BLaER1 treated with 17β-estradiol and CSF1 and Interleukin-3, amounts not matched to agents 10 nM and 100 nM (cell line): ENCODE results near the gene CPNE5.

Experiments used
- H3K27ac ChIP-seq, 11 experiments: shearing (Covaris generic); formaldehyde crosslinking; 2 replicates each; pipeline ENCODE4 v1.8.1; 2022
- H3K27me3 ChIP-seq, 11 experiments: shearing (Covaris generic); formaldehyde crosslinking; 2 replicates each; pipeline ENCODE4 v1.8.1; 2022
- H3K36me3 ChIP-seq, 11 experiments: shearing (Covaris generic); formaldehyde crosslinking; 2 replicates each; pipeline ENCODE4 v1.8.1; 2022
- H3K4me1 ChIP-seq, 10 experiments: shearing (Covaris generic); formaldehyde crosslinking; 2 replicates each; pipeline ENCODE4 v1.8.1; 2022
- H3K4me2 ChIP-seq, 11 experiments: shearing (Covaris generic); formaldehyde crosslinking; 2 replicates each; pipeline ENCODE4 v1.8.1; 2022
- H3K4me3 ChIP-seq, 10 experiments: shearing (Covaris generic); formaldehyde crosslinking; 2 replicates each; pipeline ENCODE4 v1.8.1; 2022
- H3K9ac ChIP-seq, 11 experiments: shearing (Covaris generic); formaldehyde crosslinking; 2 replicates each; pipeline ENCODE4 v1.8.1; 2022
- H3K9me3 ChIP-seq, 11 experiments: shearing (Covaris generic); formaldehyde crosslinking; replicated peaks in 1 of 11; 2 replicates each; pipeline ENCODE4 v1.8.1; 2022
- H4K20me1 ChIP-seq, 11 experiments: shearing (Covaris generic); formaldehyde crosslinking; 2 replicates each; pipeline ENCODE4 v1.8.1; 2022
- Cebpa-rat ChIP-seq, 11 experiments: shearing (Covaris generic); IDR thresholded peaks; 2 replicates each; pipeline ENCODE4 v1.8.1; 2022

The CPNE5 gene

GRCh38 chr6:36838896-36839748, at the start of gene CPNE5:
Gene CPNE5, minus strand, starts transcription at chr6:36839444. Its CDS starts 67 bp downstream, at chr6:36839377.
- Histone ChIP-seq H3K27ac (no peak within 1 kb of the TSS), H3K27me3 (peaks cover 60 to 81% (median 65%) of the 10 kb centered on the region in 11 experiments), H4K20me1 (peaks cover 0 to 38% (median 20%) of the 10 kb centered on the region in 11 experiments; a peak in 16 of 22 replicates), H3K9ac (peak within 1 kb of the TSS; percentile 29 to 73 (median 58); a peak in 17 of 22 replicates), H3K4me2 (peak within 1 kb of the TSS; percentile 86 to 96 (median 90)), H3K4me1 (peaks cover 27 to 50% (median 36%) of the 10 kb centered on the region in 10 experiments), H3K36me3 (no peaks in the 10 kb centered on the region), H3K9me3 (no peaks in the 10 kb centered on the region), H3K4me3 (peak within 1 kb of the TSS; percentile 50 to 69 (median 60))
- no peak for TF ChIP-seq Cebpa-rat (IDR thresholded peaks at IDR 0.05)

DNA sequence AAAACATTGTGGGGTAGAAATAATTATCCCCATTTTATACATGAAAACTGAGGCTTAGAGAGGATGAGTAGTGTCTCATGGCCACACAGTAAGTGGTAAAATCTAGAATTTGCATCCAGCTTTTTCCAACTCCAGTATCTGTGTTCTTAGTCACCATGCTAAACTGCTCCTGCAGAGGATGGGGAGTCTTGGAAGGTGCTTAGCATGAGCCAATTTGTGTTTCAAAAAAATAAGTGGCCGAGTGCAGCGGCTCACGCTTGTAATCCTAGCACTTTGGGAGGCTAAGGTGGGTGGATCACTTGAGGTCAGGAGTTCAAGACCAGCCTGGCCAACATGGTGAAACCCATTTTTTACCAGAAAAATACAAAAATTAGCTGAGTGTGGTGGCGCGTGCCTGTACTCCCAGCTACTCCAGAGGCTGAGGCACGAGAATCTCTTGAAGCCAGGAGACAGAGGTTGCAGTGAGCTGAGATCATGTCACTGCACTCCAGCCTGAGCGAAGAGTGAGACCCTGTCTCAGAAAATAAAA, 48.9 kb upstream of the CPNE5 start:
- Histone ChIP-seq H3K9me3 (no peaks in the 10 kb centered on the region), H3K9ac (no peak overlapping the region), H4K20me1 (peaks cover 0 to 23% (median 0%) of the 10 kb centered on the region in 11 experiments; a peak in 5 of 22 replicates), H3K27ac (no peak overlapping the region), H3K4me2 (no peak overlapping the region; a peak in 1 of 22 replicates), H3K4me1 (peaks cover 15 to 23% (median 20%) of the 10 kb centered on the region in 10 experiments), H3K4me3 (no peak overlapping the region), H3K36me3 (peaks cover 0 to 17% (median 11%) of the 10 kb centered on the region in 11 experiments; a peak in 11 of 22 replicates), H3K27me3 (no peaks in the 10 kb centered on the region)
- no peak for TF ChIP-seq Cebpa-rat (IDR thresholded peaks at IDR 0.05)

DNA sequence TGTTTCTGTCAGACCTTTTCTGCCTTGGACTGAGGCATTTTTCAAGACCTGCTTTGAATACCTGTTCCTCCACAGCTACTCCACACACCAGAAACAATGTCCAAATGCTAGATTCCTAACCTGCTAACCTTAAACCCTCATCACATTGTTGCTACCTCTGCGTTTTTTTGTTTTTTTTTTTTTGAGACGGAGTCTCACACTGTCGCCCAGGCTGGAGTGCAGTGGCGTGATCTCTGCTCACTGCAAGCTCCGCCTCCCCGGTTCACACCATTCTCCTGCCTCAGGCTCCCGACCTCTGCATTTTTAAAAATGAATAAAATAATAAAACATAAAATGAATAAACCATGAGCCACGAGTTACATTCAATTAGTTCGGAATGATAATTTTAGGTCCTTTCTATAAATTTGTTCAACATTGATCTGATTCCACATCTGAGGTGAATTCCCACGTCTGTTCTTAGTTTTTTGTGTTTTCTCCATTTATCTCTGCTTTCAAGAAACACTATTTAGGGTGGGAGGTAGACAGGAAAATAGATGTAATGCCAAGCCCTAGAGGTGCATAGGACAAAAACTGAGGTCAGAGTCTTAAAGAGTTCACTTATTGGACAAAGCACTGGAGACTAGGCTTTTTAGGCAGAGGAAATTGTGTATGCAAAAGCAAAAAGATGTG, 47.8 kb upstream of the CPNE5 start:
- Histone ChIP-seq H3K36me3 (peaks cover 0 to 6% (median 1%) of the 10 kb centered on the region in 11 experiments; a peak in 7 of 22 replicates), H3K4me2 (peak overlapping the region; percentile 76 to 94 (median 81)), H3K9ac (peak overlapping the region; percentile 79 to 90 (median 86); a peak in 18 of 22 replicates), H3K27me3 (no peaks in the 10 kb centered on the region), H3K4me1 (peaks cover 15 to 23% (median 20%) of the 10 kb centered on the region in 10 experiments), H3K4me3 (peak overlapping the region; percentile 67 to 94 (median 80); a peak in 19 of 20 replicates), H4K20me1 (peaks cover 0 to 15% (median 0%) of the 10 kb centered on the region in 11 experiments; a peak in 5 of 22 replicates), H3K9me3 (no peaks in the 10 kb centered on the region), H3K27ac (peak overlapping the region in 1 of 11 experiments; percentile 87; a peak in 1 of 22 replicates)
- no peak for TF ChIP-seq Cebpa-rat (IDR thresholded peaks at IDR 0.05)

DNA sequence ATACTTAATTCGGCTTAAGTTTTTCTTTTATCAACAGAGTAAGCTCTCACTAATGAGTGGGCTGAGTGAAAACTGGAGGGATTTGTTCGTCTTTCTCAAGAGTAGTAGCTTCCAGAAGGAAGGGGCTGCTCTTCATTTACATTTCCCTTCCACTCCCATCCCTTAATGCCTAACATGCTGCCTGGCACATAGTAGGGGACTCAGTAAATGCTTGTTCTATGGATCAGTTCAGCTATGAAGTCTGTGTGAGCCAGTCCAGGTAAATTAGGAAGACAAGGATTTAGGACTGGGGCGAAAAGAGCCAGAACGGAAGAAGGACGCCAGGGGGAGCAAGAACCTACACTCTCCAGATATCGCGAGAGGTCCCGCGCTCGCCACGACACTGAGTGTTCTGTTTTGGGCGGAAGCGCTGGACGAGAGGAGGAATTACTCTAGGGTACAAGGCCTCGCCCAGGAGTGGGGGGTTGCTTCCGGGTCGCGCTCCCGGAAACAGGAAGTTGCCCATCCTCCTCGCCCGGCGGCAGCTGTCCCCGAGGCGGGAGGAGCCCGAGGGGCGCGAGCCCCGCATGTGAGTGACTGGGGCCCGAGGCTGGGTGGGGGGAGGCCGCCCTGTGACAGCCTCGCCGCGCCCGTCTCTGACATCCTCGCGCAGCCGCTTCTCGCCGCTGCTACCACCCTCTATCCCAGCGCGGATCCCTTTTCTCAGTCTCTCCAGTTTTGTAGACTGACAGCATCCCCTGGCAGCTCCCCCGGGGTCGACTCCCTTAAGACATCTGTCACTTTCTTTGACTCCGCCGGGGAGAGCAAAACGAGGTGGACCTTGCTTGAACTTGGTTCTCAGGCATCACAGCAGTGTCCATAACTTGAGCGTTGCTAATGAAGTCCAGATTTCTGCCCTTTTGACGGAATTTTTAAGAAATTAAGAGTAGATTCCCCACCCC, 46.5 kb upstream of the CPNE5 start, which contains the start of gene C6orf89:
TSS of gene C6orf89 (plus strand) at position 492 of the 941 bp plus-strand sequence. CDS start 13,493 bp downstream, outside the sequence.
- Histone ChIP-seq H3K4me3 (peak within 1 kb of the TSS; percentile 67 to 94 (median 80)), H3K27ac (peak within 1 kb of the TSS; percentile 74 to 87 (median 83)), H3K4me2 (peak within 1 kb of the TSS; percentile 76 to 94 (median 81)), H3K27me3 (no peaks in the 10 kb centered on the region), H4K20me1 (peaks cover 0 to 7% (median 0%) of the 10 kb centered on the region in 11 experiments; a peak in 2 of 22 replicates), H3K4me1 (peaks cover 15 to 23% (median 20%) of the 10 kb centered on the region in 10 experiments), H3K9me3 (peaks cover 0 to 8% (median 4%) of the 10 kb centered on the region in 11 experiments; a peak in 10 of 22 replicates), H3K9ac (peak within 1 kb of the TSS; percentile 79 to 90 (median 86)), H3K36me3 (0 out of 22 replicates have a peak, but pooled peaks cover 0 to 4% (median 0%) of the 10 kb centered on the region in 11 experiments)
- no peak for TF ChIP-seq Cebpa-rat (IDR thresholded peaks at IDR 0.05)

DNA sequence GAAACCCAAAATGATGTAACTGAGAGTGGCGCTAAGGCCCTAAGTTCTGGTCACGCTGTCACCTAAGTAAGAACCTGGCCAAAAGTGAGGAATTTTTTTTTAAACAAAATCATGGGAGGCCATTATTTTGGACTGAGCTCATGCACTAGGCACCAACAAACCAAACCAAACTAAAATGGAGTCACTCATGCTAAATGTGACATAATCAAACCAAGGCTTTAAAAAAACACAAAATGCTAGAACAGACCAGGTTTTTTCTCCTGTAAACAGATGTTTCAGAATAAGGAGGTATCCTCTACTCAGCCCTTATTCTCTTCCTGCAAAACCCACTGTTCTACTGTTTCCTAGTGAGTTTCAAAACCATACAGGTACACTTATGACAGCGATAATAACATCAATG, 45.4 kb upstream of the CPNE5 start:
- Histone ChIP-seq H3K9me3 (peaks cover 0 to 11% (median 5%) of the 10 kb centered on the region in 11 experiments; a peak in 10 of 22 replicates), H4K20me1 (peaks cover 0 to 3% (median 0%) of the 10 kb centered on the region in 11 experiments; a peak in 2 of 22 replicates), H3K27ac (no peak overlapping the region), H3K27me3 (no peaks in the 10 kb centered on the region), H3K4me2 (peak overlapping the region in 2 of 11 experiments; percentile 63 to 67; a peak in 4 of 22 replicates), H3K9ac (no peak overlapping the region), H3K4me3 (no peak overlapping the region), H3K36me3 (no peaks in the 10 kb centered on the region), H3K4me1 (peaks cover 15 to 23% (median 20%) of the 10 kb centered on the region in 10 experiments)
- TF ChIP-seq Cebpa-rat (IDR thresholded peaks at IDR 0.05) = no peak

DNA sequence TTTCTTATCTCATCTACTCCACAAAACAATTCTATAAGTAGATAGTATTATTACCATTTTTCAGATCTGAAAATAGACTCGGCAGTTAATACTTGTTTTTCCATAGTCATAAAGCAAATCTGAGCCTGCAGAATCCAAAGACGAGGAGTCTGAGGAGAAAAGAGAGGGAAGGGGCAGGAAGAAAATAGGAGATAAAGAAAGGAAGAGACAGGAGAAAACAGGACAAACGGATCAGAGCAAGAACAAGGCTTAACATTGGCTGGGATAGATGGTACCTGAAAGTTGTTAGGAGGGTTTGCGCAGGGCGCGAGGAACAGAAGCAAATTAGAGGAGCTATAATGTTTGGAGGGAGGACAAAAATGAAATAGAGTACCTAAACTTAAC, 36.0 kb upstream of the CPNE5 start:
- Histone ChIP-seq H3K36me3 (peaks cover 9 to 25% (median 23%) of the 10 kb centered on the region in 11 experiments; a peak in 21 of 22 replicates), H4K20me1 (no peaks in the 10 kb centered on the region; a peak in 2 of 22 replicates), H3K9me3 (no peaks in the 10 kb centered on the region; a peak in 1 of 22 replicates), H3K27ac (peak overlapping the region; percentile 87 to 98 (median 95); a peak in 21 of 22 replicates), H3K4me2 (peak overlapping the region; percentile 61 to 99 (median 86)), H3K4me3 (peak overlapping the region; percentile 76 to 91 (median 82)), H3K4me1 (peaks cover 27 to 41% (median 36%) of the 10 kb centered on the region in 10 experiments), H3K9ac (peak overlapping the region; percentile 88 to 97 (median 94)), H3K27me3 (no peaks in the 10 kb centered on the region)
- no peak for TF ChIP-seq Cebpa-rat (IDR thresholded peaks at IDR 0.05)

DNA sequence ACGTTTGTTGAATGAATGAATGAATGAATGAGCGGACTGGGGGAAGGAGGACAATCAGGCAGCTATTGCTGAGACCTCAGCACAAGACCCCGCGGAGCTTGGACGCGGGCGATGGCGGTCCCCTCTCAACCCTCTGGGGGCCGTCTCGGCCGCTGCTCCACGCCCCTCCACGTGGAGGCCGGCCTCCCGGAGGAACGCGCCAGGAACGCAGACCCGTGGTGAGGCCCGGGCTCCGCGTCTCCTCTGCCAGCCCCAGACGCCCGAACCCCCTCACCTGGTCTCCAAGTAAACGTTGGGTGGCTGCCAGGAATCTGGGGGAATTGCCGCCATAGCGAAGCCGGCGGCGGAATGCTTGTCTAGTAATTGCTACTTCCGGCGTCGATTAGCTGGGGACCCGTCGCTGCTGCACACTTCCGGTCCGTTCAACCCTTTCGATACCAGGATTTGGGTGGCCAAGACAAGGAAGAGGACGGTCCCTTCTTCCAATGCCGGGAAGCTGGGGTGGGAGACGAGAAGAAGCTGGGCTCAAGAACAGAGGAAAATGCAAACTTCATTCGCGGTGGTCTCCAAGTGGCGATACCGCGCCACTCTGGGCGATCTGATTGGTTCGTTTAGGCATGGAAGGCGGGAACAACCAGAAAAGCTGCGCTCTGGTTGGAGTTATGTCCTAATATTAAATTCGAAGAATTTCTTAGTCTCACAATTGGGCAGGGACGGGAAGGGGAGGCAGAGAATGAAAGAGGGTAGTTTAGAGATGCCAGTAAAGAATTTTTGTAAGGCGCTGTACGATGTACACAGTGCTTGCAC, 35.4 kb upstream of the CPNE5 start, which contains the start of gene PPIL1:
TSS of gene PPIL1 (minus strand) at position 361 of the 807 bp plus-strand sequence. CDS start at position 330, 31 bp downstream.
- Histone ChIP-seq H3K9me3 (no peaks in the 10 kb centered on the region), H3K27ac (peak within 1 kb of the TSS; percentile 87 to 98 (median 95)), H3K9ac (peak within 1 kb of the TSS; percentile 88 to 97 (median 94)), H3K4me1 (peaks cover 27 to 45% (median 37%) of the 10 kb centered on the region in 10 experiments), H4K20me1 (no peaks in the 10 kb centered on the region; a peak in 3 of 22 replicates), H3K27me3 (no peaks in the 10 kb centered on the region), H3K4me3 (peak within 1 kb of the TSS; percentile 76 to 91 (median 82)), H3K4me2 (peak within 1 kb of the TSS; percentile 82 to 99 (median 94)), H3K36me3 (peaks cover 15 to 31% (median 29%) of the 10 kb centered on the region in 11 experiments; a peak in 21 of 22 replicates)
- TF ChIP-seq Cebpa-rat (IDR thresholded peaks at IDR 0.05) = no peak
